NCI-H1417 (cell line): ENCODE data around the gene CENPT.
"Not testable (repeated sequence)": the region's sequence is repeated elsewhere in the genome, so short reads cannot be mapped to it uniquely, and the experiment has no call there.

Experiments used
- DNase-seq, 3 experiments: peaks; one replicate each; lab custom pipeline; 2025; lab: John Stamatoyannopoulos, UW

The CENPT gene

GRCh38 chr16:67877064-67877463 is 29.6 kb upstream of the CENPT start:
- no peak for DNase-seq

GRCh38 chr16:67874372-67874771 is 26.9 kb upstream of the CENPT start:
- no peak for DNase-seq

GRCh38 chr16:67873435-67874370 is 26.2 kb upstream of the CENPT start:
- no peak for DNase-seq

- DNase-seq: peak; percentile 33 to 73 (median 72)
Observed at GRCh38 chr16:67872631-67873434, 25.3 kb upstream of the CENPT start, which contains the start of gene EDC4. Gene EDC4 (plus strand): TSS chr16:67873052. CDS start chr16:67873262, 210 bp downstream.

- no peak for DNase-seq
Observed at GRCh38 chr16:67872131-67872630, 24.7 kb upstream of the CENPT start.

- DNase-seq: no peak
Observed at GRCh38 chr16:67871256-67871655, 23.8 kb upstream of the CENPT start.

- no peak for DNase-seq
Observed at GRCh38 chr16:67869653-67870052, 22.2 kb upstream of the CENPT start.

- no peak for DNase-seq
Observed at GRCh38 chr16:67868290-67868689, 20.8 kb upstream of the CENPT start.

GRCh38 chr16:67865318-67865717 is 17.8 kb upstream of the CENPT start:
- DNase-seq: peak in 2 of 3 experiments; percentile 14 to 55

GRCh38 chr16:67864594-67864993 is 17.1 kb upstream of the CENPT start:
- DNase-seq: no peak

- not testable (repeated sequence) for DNase-seq
Observed at GRCh38 chr16:67864044-67864443, 16.6 kb upstream of the CENPT start.

- no peak for DNase-seq
Observed at GRCh38 chr16:67862623-67863583, 15.4 kb upstream of the CENPT start.

- no peak for DNase-seq
Observed at GRCh38 chr16:67861877-67862276, 14.4 kb upstream of the CENPT start.

- no peak for DNase-seq
Observed at GRCh38 chr16:67860589-67861398, 13.3 kb upstream of the CENPT start.

- DNase-seq: peak in 1 of 3 experiments; percentile 40
Observed at GRCh38 chr16:67858500-67858899, 11.0 kb upstream of the CENPT start.

GRCh38 chr16:67857547-67858233 is 10.2 kb upstream of the CENPT start:
- DNase-seq: peak; percentile 12 to 95 (median 83)

- no peak for DNase-seq
Observed at GRCh38 chr16:67856927-67857546, 9.5 kb upstream of the CENPT start.

- DNase-seq: no peak
Observed at GRCh38 chr16:67855789-67856188, 8.3 kb upstream of the CENPT start.

GRCh38 chr16:67853670-67854069 is 6.2 kb upstream of the CENPT start:
- no peak for DNase-seq
